ENCODE measurements around the gene CERT1. TPM values are rescaled to one million over a fixed set of nuclear protein-coding genes. Genes with fewer than 3 reads are reported as not detected.
A peak's percentile ranks its signal among the peaks of the same experiment; 100 is the strongest.

The CERT1 gene
- polyA plus RNA-seq, 1 of the 3 experiments (the other 2 are of a cell fraction), result 4.5 TPM

DNA sequence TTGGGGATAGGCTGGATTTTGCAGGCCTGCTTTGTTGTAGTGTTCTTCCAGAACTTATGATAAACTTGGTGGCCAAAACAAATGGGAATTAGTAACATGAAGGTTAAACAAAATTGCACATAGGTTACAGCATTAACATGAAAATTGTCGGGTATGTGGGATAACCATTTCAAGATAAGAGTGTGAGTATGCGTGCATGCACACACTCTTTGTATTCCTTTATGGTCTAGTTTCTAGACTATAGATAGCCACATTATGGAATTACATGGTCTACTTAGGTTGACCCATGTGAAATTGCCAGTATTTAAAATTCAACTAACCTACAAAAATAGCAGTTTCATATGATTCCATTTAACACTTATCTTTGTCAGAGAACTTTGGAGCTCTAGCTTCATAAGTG lies 173.0 kb downstream of the CERT1 start:
- H3K36me3 ChIP-seq (replicated peaks in 1 of 2; ENCODE audit: control insufficient read depth in 1 of 2, insufficient read depth in 2 of 2, low read length in 1 of 2), result peaks cover 3% of the 10 kb centered on the region in 2 experiments
- H3K4me2 ChIP-seq, result peak overlapping the region; percentile 66
- H3K27ac ChIP-seq (ENCODE audit: low read depth in 2 of 2, low read length in 1 of 2), result 0 out of 4 replicates have a peak overlapping the region, but pooled peaks of 1 of the 2 experiments have one; percentile 0
- H3K79me2 ChIP-seq (ENCODE audit: insufficient read depth), result peaks cover 61% of the 10 kb centered on the region
- peaks cover 19% of the 10 kb centered on the region; the same call in 1 of the 2 replicates for H4K20me1 ChIP-seq (ENCODE audit: insufficient read depth)
- H3K9me3 ChIP-seq, result no peaks in the 10 kb centered on the region
- TF ChIP-seq, protein P1, sequence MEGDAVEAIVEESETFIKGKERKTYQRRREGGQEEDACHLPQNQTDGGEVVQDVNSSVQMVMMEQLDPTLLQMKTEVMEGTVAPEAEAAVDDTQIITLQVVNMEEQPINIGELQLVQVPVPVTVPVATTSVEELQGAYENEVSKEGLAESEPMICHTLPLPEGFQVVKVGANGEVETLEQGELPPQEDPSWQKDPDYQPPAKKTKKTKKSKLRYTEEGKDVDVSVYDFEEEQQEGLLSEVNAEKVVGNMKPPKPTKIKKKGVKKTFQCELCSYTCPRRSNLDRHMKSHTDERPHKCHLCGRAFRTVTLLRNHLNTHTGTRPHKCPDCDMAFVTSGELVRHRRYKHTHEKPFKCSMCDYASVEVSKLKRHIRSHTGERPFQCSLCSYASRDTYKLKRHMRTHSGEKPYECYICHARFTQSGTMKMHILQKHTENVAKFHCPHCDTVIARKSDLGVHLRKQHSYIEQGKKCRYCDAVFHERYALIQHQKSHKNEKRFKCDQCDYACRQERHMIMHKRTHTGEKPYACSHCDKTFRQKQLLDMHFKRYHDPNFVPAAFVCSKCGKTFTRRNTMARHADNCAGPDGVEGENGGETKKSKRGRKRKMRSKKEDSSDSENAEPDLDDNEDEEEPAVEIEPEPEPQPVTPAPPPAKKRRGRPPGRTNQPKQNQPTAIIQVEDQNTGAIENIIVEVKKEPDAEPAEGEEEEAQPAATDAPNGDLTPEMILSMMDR (IDR thresholded peaks at IDR 0.05), result no peak
- TF ChIP-seq EP300 (IDR thresholded peaks at IDR 0.05; ENCODE audit: borderline replicate concordance in 1 of 2, low read depth in 1 of 2, low read length in 1 of 2) (no peak), TEAD4 (IDR thresholded peaks at IDR 0.05; ENCODE audit: borderline replicate concordance, insufficient read depth) (no peak), TCF12 (IDR thresholded peaks at IDR 0.05) (no peak), TAF1 (IDR thresholded peaks at IDR 0.05; ENCODE audit: borderline replicate concordance, low read depth, low read length) (no peak), ZBTB33 (IDR thresholded peaks at IDR 0.05; ENCODE audit: borderline replicate concordance, low read depth) (no peak)
- H3K9me2 ChIP-seq, result no peaks in the 10 kb centered on the region
- ChIA-PET CTCF (interaction anchor here (0.7 kb wide), 1 partner anchor 102 kb away, joined by 3 read pairs; the partner anchor contains the start of gene ANKRD31), POLR2A (no interaction called here)
- peak overlapping the region; percentile 78; the same call in 1 of the 2 replicates for H3K9ac ChIP-seq
- no peak for DNase-seq
- H2AFZ ChIP-seq (ENCODE audit: low read depth), result no peak overlapping the region
- no peaks in the 10 kb centered on the region for H3K27me3 ChIP-seq (ENCODE audit: insufficient read depth)
- H3K4me1 ChIP-seq (ENCODE audit: control insufficient read depth in 1 of 2, insufficient read depth in 2 of 2, low read depth in 1 of 2, low read length in 1 of 2), result peaks cover 0 to 14% of the 10 kb centered on the region in 2 experiments; a peak in 3 of 4 replicates
- peaks cover 7% of the 10 kb centered on the region for H3F3A ChIP-seq (replicated peaks; ENCODE audit: insufficient read depth)
- peak overlapping the region; percentile 70 to 90 for H3K4me3 ChIP-seq (ENCODE audit: low read depth in 2 of 2, low read length in 1 of 2)
- WGBS (ENCODE audit: low lambda C conversion rate), result 71% methylated on average over 2 of the region's 2 CpGs

GRCh38 chr5:75337366-75338021 lies 173.9 kb downstream of the CERT1 start:
- H3K4me1 ChIP-seq (ENCODE audit: control insufficient read depth in 1 of 2, insufficient read depth in 2 of 2, low read depth in 1 of 2, low read length in 1 of 2), result peaks cover 0 to 13% of the 10 kb centered on the region in 2 experiments; a peak in 3 of 4 replicates
- H3K4me2 ChIP-seq, result peak overlapping the region; percentile 66
- H3K79me2 ChIP-seq (ENCODE audit: insufficient read depth), result peaks cover 52% of the 10 kb centered on the region
- peak overlapping the region; percentile 78 for H3K9ac ChIP-seq
- peaks cover 1 to 3% of the 10 kb centered on the region in 2 experiments for H3K36me3 ChIP-seq (replicated peaks in 1 of 2; ENCODE audit: control insufficient read depth in 1 of 2, insufficient read depth in 2 of 2, low read length in 1 of 2)
- H3F3A ChIP-seq (replicated peaks; ENCODE audit: insufficient read depth), result peaks cover 7% of the 10 kb centered on the region
- no peak for DNase-seq
- peaks cover 19% of the 10 kb centered on the region; the same call in 1 of the 2 replicates for H4K20me1 ChIP-seq (ENCODE audit: insufficient read depth)
- no peak for TF ChIP-seq FOXM1 (IDR thresholded peaks at IDR 0.05; ENCODE audit: low read depth)
- no peak for TF ChIP-seq EZH2phosphoT487 (IDR thresholded peaks at IDR 0.05; ENCODE audit: borderline replicate concordance, low read depth)
- no peak for TF ChIP-seq RXRA (IDR thresholded peaks at IDR 0.05; ENCODE audit: borderline replicate concordance, low read depth)
- no peak for TF ChIP-seq TCF12 (IDR thresholded peaks at IDR 0.05)
- no peak for TF ChIP-seq GATA2 (CRISPR knock-in tag; IDR thresholded peaks at IDR 0.05)
- TF ChIP-seq, protein P2, sequence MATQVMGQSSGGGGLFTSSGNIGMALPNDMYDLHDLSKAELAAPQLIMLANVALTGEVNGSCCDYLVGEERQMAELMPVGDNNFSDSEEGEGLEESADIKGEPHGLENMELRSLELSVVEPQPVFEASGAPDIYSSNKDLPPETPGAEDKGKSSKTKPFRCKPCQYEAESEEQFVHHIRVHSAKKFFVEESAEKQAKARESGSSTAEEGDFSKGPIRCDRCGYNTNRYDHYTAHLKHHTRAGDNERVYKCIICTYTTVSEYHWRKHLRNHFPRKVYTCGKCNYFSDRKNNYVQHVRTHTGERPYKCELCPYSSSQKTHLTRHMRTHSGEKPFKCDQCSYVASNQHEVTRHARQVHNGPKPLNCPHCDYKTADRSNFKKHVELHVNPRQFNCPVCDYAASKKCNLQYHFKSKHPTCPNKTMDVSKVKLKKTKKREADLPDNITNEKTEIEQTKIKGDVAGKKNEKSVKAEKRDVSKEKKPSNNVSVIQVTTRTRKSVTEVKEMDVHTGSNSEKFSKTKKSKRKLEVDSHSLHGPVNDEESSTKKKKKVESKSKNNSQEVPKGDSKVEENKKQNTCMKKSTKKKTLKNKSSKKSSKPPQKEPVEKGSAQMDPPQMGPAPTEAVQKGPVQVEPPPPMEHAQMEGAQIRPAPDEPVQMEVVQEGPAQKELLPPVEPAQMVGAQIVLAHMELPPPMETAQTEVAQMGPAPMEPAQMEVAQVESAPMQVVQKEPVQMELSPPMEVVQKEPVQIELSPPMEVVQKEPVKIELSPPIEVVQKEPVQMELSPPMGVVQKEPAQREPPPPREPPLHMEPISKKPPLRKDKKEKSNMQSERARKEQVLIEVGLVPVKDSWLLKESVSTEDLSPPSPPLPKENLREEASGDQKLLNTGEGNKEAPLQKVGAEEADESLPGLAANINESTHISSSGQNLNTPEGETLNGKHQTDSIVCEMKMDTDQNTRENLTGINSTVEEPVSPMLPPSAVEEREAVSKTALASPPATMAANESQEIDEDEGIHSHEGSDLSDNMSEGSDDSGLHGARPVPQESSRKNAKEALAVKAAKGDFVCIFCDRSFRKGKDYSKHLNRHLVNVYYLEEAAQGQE (IDR thresholded peaks at IDR 0.05; ENCODE audit: low read depth, low read length), result no peak
- no peak for TF ChIP-seq YY1 (IDR thresholded peaks at IDR 0.05; ENCODE audit: low read depth)
- TF ChIP-seq NFIC (IDR thresholded peaks at IDR 0.05; ENCODE audit: borderline replicate concordance), result no peak
- TF ChIP-seq ELF1 (IDR thresholded peaks at IDR 0.05), result no peak
- H3K4me3 ChIP-seq (ENCODE audit: low read depth in 2 of 2, low read length in 1 of 2), result peak overlapping the region; percentile 70 to 90
- ChIA-PET POLR2A (interaction anchor here (0.9 to 2.0 kb wide), 5 partner anchors 101 to 380 kb away, joined by 3 to 9 read pairs (median 6); partner anchors contain the start of genes ANKRD31 and POC5), CTCF (interaction anchor here (0.6 to 2.0 kb wide), 13 partner anchors 11 to 571 kb away, joined by 3 to 24 read pairs (median 4); partner anchors contain the start of genes ANKRD31 and GFM2)
- 1% methylated on average over 16 of the region's 50 CpGs for WGBS (ENCODE audit: low lambda C conversion rate)
- H3K27ac ChIP-seq (ENCODE audit: low read depth in 2 of 2, low read length in 1 of 2), result peak overlapping the region; percentile 75 to 88
- peak overlapping the region; percentile 73 for H2AFZ ChIP-seq (ENCODE audit: low read depth)
- H3K27me3 ChIP-seq (ENCODE audit: insufficient read depth), result no peaks in the 10 kb centered on the region
- no peaks in the 10 kb centered on the region for H3K9me3 ChIP-seq
- H3K9me2 ChIP-seq, result no peaks in the 10 kb centered on the region

Data from SK-N-SH (cell line).